NCI-H2171 (cell line): ENCODE measurements around the gene TXNL4B.

Experiments
- DNase-seq: peaks from one replicate; lab custom pipeline; 2025; lab: John Stamatoyannopoulos, UW

Gene TXNL4B

DNA sequence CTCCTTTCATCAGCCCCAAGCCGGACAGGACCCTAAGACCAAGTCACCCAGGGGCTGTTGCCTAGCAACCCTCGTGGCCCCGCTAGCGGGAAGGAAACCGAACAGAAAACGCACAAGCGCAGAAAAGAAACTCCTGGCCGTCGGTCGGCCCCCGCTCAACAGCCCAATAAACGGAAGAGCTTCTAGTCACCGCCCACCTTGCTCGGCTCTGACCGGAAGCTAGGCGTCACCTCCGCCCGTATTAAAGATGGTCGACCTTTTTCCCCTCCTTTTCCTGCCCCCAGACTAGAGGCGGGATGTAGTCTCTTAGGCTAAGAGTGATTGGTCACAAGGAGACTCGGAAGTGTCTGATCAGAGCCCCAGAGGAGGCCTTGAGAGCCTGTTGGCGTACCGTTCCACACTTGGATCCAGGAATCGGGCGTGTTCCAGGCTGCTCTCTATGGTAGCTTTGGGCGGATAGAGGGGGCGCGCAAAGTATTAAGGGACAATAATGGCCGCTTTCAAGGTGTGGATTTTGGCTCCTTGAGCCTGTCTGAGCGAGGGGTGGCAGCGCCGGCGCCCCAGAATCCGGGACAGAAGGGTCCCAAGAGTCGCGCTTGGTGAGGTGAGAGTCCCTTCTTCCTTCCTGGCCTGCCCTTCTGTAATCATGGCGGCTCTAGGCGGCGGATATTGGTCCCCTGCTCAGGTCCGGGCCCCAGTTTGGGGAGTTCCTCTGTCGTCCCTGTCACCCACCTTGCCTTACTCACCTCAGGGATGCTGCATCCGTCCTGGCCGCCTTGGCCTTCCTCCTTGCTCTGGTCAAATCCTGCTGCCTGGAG is at the start of gene TXNL4B, which contains the start of gene DHX38:
TSS of gene TXNL4B (minus strand) at position 173 of the 818 bp plus-strand sequence. CDS start 2,871 bp downstream, outside the sequence.
TSS of gene DHX38 (plus strand) at position 400 of the 818 bp plus-strand sequence. CDS start 2,311 bp downstream, outside the sequence.
- DNase-seq = peak; percentile 97

DNA sequence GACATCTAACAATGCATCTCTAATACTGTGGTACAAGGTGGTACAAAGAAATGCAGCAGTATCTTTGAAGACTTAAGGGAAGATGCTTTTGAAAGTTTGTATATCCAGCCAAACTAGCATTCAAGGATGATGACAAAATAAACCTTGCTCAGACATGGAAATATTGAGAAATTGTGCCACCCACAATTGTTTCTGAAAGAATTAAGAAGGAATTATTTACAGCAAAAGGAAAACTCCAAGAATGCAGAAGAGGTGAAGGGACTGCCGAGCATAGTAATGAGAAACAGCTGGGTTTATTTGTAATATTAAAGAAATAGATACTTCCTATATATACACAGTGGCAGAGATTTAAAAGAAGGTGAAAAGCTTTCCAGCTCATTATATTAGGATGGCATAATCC is 49.1 kb upstream of the TXNL4B start:
- DNase-seq = no peak

DNA sequence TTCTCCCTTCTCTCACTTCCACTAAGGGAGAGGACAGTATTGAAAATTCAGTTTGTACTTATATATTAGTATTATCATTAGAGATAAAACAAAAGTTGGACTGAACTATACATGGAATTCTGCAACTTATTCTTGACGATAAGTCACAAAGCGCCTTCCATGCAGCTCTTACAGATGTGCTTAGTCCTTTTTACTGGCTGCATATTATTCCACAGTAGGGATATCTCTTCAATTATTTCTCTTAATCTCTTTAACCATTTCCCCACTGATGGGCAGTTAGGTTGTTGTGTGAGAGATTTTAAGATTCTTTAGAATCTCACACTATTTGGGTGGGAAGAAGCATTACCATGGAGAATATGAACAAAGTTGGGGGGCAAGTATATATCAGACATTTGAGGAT is 46.5 kb upstream of the TXNL4B start:
- no peak for DNase-seq

DNA sequence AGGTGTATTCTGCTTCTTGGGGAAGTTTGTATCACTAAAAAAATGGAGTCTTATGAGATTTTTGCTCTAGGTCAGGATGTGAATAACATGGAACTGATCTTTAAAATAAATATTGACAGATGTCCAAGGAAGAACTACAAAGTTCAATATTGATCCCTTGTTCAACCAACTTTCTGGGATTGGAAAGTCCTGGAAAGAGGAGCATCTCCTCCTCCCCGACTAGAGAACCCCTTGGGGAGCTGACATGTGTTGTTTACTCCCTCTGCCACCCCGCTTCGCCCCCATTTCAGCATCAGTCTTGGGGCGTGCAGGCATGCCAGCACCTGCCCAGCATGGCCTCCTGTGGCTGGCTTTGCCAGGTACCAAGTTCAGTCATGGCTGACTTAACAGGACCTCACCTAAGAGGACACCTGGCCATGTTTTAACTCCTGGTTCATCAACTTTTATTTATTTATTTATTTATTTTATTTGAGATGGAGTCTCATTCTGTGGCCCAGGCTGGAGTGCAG is 44.7 kb upstream of the TXNL4B start:
- peak; percentile 64 for DNase-seq

DNA sequence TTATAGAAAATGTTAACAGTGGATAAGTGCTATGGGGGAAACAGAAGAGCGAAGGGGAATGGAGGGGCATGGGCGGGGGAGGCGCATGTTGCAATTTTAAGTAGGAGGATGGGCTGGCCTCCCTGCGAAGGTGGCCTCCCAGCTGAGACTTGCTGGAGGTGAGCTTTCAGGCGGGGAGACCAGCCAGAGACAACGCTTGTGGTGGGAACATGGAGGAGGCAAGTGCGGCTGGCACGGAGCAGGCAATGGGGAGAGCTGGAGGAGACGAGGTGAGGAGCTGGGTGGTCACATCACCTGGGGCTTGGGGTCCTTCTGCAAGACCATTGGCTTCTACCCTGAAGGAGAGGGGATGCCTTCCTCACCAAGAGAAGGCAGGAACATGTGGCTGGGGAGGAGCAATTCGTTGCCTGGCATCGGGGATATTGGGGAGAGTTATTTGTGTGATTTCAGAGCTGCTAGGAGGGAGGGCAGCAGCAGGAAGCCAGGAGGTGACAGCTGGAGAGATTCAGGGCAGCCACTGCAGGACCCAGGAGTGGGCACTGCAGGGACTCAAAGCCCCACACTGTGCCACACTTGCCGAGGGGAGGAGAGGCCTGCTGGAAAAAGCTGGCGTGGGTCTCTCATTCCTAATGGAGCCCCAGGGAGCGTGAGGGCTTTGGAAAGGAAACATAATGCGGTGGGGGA is 44.1 kb upstream of the TXNL4B start:
- DNase-seq = peak; percentile 68

DNA sequence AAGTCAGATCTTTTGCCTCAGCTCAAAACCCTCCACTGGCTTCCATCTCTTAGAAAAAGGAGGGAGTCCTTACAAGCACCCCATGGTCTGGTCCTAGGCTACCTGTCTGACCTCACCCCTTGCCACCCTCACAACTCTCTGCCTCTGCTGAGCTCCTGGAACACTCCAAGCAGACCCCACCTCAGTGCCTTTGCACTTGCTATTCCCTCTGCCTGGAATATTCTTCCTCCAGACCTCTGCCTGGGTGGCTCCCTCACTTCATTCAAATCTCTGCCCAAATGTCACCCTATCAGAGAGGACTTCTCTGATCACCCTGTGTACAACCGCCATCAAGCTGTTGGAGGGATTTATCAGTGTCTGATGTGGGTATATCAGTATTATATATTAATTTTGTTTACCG is 41.1 kb upstream of the TXNL4B start:
- DNase-seq = no peak

DNA sequence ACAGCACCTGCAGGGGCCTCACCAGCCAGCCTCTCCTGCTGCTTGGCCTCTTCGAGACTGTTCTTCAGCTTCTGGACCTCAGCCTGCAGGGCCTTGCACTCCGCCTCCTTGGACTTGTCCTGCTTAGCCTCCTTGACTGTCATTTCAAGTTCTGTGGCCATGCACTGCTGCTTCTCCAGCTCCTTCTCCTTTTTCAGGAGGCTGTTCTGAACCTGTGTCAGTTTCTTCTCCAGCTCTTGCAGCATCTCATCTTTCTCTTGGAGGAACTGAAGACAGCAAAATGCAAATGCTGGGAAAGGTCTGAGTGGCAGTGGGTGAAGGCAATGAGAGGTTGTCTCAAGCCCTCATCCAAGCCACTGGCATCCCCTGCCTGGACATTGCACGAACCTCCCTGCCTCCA is 39.3 kb upstream of the TXNL4B start:
- DNase-seq = no peak

DNA sequence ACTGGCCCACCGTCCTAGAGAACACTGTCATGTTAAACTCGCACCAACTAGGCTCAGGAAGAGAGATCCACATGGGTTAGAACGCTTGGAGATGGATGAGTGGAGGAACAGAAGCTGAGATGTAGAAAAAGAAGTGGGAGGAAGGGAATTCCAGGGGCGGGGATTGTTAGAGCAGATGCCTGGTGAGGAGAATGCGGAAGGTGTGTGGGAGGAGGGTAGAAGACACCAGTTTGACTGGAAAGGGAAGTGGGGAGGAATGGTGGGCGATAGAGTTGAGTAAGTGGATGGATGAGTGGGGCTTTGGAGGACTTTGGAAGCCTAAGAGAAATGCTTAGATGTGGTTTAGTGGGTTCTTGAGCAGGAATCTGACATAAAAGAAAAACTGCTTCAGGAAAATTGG is 37.6 kb upstream of the TXNL4B start:
- DNase-seq = no peak

DNA sequence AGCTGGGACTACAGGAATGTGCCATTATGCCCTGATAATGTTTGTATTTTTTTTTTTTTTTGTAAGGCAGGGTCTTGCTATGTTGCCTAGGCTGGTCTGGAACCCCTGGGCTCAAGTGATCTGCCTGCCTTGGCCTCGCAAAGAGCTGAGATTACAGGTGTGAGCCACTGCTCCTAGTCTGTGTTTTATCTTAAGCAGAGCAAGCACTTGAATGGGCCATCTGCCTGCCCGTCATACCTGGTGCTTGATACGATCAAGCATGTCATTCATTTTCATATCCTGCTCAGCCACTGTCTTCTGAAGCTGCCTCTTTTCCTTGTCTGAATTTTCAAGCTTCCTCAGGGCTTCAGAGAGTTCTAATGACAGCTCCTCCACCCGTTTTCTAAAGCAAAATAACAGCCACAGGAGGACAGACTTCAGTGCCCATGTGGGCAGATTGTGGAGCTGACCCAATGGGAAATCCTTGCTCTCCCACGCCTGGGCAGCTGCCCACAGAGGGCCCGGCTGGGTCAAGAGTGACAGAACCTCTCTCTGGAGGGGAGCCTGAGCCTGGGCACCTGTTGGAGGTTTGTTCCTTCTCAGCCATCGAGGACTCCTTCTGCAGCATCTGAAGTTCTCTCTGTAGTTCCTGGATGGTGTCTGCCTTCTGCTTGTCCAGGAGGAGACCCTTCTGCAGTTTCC is 36.7 kb upstream of the TXNL4B start:
- DNase-seq = no peak

DNA sequence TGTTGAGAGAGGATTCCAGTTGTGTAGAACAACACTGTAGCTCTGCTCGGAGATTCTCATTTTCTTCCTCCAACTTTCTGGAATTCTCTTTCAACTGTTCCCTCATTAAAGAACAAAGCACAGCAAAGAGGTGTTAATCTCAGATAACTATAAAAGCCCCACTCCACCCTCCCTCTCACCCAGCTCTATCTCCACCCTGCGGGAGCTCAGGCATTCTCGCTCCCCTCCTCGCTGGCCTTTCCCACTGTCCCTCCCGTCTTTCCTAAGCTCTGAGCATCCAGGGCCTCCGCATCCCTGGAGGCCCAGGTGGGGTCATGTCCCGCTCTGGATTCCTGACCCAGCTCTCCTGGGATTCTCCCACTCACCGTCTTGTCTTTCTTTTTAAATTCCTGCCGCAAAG is 35.3 kb upstream of the TXNL4B start:
- DNase-seq = no peak

DNA sequence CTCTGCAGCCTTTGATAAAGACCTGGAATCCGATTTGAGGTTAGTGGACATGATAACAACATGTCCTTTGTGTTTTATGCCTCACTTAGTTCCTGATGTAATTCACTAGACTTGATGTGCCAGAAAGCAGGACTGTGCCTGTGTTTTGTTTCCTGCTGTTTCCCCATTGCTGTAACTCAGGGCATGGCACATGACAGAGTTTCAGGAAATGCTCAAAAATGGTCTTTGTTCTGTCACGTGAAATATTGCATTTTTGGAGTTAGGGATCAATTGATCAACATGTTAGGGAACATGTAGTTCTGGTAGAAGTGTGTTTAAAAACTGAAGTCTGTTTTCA is 33.0 kb upstream of the TXNL4B start:
- no peak for DNase-seq

DNA sequence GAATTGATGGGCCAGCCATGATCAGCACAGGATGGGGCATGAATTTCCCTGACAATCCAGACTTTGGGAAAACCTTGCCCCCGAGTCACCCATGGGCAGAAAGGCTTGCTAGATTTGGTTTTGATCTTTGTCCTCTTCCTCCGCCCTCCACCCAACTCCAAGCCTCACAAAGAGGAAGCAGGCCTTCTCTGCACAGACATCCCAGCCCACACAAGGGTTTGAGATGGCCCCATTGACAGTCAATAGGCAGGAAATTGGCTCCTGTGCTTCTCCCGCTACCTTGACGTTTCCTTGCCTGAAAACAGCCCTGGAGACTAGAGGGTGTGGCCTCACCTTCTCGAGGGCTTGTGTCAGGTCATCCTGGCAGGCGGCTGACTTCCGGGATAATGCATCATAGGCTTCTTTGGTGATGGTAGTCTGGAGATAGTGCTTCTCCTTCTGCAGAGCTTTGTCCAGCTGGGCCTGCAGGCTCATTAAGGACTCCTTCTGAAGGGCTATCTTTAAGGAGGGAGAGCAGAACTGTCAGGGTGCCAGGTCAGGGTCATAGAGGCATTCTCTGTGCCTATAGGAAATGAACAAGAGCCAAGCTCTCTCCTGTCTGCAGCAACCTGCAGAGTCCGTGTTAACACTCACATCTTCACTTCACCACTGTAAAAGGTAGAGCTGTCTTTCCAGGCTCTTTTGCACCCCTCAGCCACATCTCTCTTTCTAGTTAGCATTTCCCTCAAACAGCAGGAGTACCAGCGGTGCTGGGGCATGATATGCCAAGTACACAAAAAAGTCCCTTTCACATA is 32.4 kb upstream of the TXNL4B start:
- DNase-seq = no peak

DNA sequence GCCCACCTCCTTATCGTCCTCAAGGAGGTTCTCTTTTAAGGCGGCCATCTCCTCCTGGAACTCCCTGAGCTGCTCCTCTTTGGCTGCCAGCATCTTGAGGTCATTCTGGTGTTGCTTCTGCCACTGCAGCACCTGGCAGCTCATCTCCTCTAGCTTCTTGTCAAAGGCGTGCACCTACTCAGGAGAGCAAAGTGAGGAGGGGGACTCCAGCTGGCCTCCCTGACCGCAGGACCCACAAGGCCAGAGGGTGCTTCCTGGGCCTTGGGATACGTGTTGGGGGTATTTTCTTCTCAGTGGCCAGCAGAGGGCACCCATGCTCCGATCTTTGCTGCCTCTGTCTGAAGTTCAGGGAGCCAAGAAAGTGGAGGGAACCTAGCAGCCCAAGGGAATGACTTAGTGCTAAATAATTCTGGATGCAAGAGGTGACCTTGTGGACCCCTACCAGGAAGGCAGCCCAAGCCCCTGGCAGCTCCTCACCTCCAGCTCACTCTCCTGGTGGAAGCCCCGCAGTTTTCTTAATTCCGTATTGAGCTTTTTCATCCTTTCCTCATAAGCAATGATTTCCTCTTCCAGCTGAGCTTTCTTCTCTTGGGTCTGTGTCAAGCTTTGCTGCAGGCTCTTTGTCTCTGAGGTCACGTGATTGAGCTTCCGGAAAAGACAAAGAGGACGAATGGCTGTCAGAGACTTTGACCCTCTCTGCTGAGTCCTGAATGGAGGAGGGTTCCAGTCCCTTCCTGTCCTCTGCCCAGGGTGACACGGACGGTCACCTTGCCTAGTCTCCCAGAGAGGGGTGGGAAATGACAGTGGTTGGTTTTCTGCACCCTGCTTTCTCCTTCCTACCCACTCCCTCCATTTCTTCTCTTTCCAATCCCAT is 31.6 kb upstream of the TXNL4B start:
- DNase-seq = peak; percentile 65

DNA sequence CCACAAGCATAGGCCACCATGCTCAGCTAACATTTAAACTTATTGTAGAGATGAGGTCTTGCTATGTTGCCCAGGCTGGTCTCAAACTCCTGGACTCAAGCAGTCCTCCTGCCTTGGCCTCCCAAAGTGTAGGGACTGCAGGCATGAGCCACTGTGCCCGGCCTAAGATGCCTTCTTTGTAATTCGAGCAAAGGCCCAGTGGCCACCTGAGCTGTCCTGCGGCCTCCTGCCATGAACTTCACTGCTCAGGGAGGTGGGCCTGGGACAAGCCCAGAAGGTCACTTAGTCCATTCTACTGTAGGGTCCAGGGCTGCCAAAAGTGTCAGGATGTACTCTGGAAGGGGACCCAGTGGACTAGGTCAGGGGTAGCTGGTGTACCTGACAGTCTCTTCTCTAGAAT is 30.7 kb upstream of the TXNL4B start:
- no peak for DNase-seq

DNA sequence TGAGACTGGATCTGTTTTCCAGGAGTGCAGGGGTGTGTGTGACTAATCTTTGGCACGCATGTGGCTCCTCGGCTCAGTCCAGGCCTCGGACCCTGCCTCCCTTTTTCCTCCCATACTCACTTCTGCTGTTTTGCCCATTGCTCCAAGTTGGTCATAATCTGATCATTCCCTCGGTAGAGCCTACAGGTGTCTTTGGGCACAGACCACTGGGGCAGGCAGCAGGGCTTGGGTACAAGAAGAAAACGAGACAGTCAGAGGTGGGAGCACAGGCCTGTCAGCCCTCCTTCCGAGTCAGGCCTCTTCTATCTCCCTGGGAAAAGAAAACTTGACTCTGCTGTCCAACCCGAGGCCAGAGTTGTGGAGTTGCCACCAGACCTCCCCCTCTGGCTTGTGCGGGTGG is 30.0 kb upstream of the TXNL4B start:
- DNase-seq = no peak

DNA sequence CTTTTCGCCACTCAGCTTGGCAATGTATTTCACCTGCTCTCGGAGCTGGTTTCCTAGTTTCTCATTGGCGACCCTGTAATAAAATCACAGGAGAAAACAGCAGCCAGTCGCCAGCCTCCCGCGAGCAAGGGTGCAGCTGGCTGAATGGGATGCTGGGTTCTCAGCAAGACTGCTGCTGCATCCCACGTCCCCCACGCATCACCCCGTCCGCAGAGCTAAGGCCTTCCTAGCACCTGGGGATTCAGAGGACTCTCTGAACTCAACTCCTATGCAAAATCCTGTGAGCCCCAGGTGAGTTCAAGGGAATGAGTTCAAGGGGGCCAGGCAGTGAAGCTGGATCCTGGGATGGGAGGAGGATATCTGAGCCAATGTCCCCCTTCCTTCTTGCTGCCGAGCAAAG is 29.5 kb upstream of the TXNL4B start:
- no peak for DNase-seq

DNA sequence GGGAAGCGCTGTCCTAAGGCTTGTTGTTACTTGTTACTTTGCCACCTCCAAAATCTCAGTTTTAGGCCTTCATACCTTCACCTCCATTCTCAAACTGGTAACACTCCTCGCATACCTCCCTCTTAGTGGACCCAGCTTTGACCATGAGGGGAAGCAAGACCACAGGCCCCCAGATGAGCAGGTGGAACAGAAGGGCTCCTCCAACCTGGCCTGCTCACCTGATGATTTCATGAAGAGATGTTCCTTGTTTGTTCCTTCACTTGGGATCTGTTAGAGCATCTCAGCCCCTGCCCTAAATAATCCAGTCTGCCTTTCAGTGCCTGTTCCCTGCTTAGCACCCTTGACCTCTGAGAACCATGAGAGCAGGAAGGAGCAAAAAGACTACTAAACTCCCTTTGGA is 28.9 kb upstream of the TXNL4B start:
- no peak for DNase-seq

DNA sequence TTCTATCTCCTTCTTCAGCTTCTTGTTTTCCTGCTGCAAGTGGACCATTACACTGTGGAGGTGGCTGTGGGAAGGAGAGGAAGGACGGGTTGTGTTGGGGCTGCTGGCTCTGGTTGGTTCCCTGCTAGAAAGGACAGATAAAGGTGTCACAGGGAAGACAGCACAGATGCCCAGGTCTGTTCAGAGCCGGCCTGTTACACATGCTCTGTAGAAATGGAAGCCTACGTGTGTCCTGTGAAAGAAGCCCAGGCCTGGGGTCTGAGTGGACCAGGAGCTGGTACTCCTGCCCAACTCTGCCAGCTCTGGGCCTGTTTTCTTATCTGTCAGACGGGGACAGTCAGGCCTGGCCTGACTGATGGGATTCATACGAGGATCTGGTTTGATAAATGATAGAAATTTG is 26.6 kb upstream of the TXNL4B start:
- no peak for DNase-seq

DNA sequence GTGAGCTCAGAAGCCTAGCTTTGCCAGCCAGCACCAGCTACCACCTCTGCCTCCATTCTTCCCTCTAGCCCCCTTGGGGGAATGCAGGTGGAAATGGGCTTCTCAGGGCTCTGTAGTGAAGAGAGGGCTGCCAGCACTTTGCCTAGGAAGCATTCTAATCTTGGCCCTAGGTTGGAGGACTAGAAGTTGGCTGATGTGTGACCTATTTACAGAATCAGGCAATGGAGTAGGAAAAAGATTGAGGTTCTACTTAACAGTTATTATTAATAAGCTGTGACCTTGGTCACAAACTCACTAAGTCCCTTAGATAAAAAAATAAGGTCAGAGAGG is 20.2 kb upstream of the TXNL4B start:
- DNase-seq = no peak

DNA sequence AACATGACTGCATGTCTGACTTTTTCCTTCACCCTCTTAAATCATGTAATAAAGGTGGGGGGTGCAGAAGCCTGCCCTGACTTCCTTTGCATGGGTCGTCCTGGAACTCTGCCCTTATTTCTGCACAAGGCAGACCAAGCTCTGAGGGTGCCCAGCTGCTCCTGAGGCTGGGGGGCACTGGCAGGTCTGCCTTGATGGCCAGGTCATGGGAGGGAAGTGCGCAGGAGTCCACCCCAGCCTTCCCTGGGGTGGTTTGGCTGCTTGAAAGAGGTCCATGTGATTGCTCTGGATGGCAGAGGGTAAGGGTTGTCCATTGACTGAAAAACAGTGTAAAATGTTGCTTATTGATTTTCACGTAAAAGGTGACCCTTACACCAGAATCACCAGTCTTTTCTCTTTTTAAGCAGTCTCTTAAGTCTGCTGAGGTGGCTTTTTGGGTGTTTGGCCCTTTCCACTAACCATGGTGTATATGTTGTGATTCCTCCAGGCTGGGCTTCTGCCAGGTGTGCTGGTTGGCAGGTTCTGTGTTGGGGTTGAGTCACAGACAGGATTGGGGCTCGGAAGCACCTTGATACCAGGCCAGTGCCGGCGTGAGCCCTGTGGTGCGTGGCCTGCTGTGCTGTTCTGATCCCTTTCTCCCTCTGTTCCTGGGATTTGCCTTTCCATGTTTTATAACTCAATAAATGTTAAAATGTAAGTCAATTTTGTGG is 19.6 kb upstream of the TXNL4B start:
- no peak for DNase-seq

DNA sequence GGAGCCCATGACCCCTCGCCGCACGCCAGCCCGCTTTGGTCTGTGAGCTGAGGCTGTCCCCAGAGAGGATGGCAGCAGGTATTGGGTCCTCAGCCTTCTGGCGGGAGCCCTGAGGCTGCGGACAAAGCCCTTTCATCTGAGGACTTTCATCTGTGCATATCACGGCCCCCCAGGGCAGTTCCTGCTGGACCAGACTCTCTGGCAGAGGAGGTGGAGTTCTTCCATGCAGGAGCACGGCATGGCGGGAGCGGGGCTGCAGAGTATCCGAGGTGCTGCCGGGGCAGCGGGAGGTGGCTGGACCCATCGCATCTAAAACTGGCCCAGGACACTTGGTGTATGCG is 19.0 kb upstream of the TXNL4B start:
- no peak for DNase-seq
